Mucosa of descending colon (tissue), 3 donors: Measurements from ENCODE around the gene SWI5. TPM values are rescaled to one million over a fixed set of nuclear protein-coding genes. Genes with fewer than 3 reads are reported as not detected.

ENCODE experiments used
- microRNA-seq: library from miRNA; unstranded; fragments of <30 nt; microRNA quantifications from one replicate; pipeline ENCODE4, GENCODE V29; 2019
- total RNA-seq, 3 donors: library from RNA; stranded (reverse); fragmentation: NEBNext Ultra II Directional in 2 of 3; extraction: Animal tissue kit (Norgen Biotek cat#: 25700) in 2 of 3; gene quantifications; one replicate each; pipeline versions ENCODE4 v1.2.1 to v1.2.4, GENCODE V29; 2021 to 2023
- donor health status: DM: no; HTN: no; CAD: no; lungs with moderate emphysema.
- donor health status: DM: no; HTN: no; CAD: no.
- donor health status: DM: no; HTN: yes; CAD: no.

The SWI5 gene
- total RNA-seq, 3 donors from 2014 or later, result 10.6 to 13.8 (median 11.5) TPM

Small RNA genes within 50 kb of the gene (microRNA-seq; reads per million reads assigned to microRNA genes)
- gene MIR199B, result 1,161 reads per million, percentile 84 among the genes with 10 or more reads in this experiment
- not detected for gene MIR3154

Other genes with a start within 250 kb of the SWI5 start
- 10 to 100 TPM; 10.4 to 12.6 (median 11.9) TPM for gene NAIF1, start 209.0 kb upstream of the SWI5 start, total RNA-seq
- 10 to 100 TPM; 19.1 to 27.3 (median 21.3) TPM for gene SLC25A25, start 208.0 kb upstream of the SWI5 start, total RNA-seq
- 10 to 100 TPM; 65.3 to 99.7 (median 90.6) TPM for gene PTGES2, start 148.5 kb upstream of the SWI5 start, total RNA-seq
- gene LCN2, start 126.8 kb upstream of the SWI5 start, total RNA-seq, result 100 to 1,000 TPM in 1 of 3 donors, 10 to 100 TPM in 2; 16.8 to 456 (median 20.5) TPM
- gene BBLN, start 116.0 kb upstream of the SWI5 start, total RNA-seq, result 10 to 100 TPM; 33.7 to 46.8 (median 37.6) TPM
- 100 to 1,000 TPM in 2 of 3 donors, 10 to 100 TPM in 1; 88.0 to 176 (median 105) TPM for gene CIZ1, start 84.7 kb upstream of the SWI5 start, total RNA-seq
- gene DNM1, start 72.9 kb upstream of the SWI5 start, total RNA-seq, result 10 to 100 TPM in 1 of 3 donors, 1 to 10 TPM in 2; 4.0 to 19.0 (median 6.7) TPM
- 100 to 1,000 TPM in 1 of 3 donors, 10 to 100 TPM in 2; 90.3 to 118 (median 96.5) TPM for gene GOLGA2, start 269 bp upstream of the SWI5 start, total RNA-seq
- gene TRUB2, start 46.2 kb downstream of the SWI5 start, total RNA-seq, result 10 to 100 TPM; 18.8 to 27.5 (median 24.3) TPM
- 10 to 100 TPM; 43.2 to 63.9 (median 59.1) TPM for gene COQ4, start 46.6 kb downstream of the SWI5 start, total RNA-seq
- gene SLC27A4, start 64.3 kb downstream of the SWI5 start, total RNA-seq, result 10 to 100 TPM; 36.5 to 46.8 (median 39.9) TPM
- gene URM1, start 95.1 kb downstream of the SWI5 start, total RNA-seq, result 10 to 100 TPM; 49.3 to 57.9 (median 51.8) TPM
- 10 to 100 TPM in 2 of 3 donors, 1 to 10 TPM in 1; 4.1 to 20.9 (median 11.5) TPM for gene CERCAM, start 144.6 kb downstream of the SWI5 start, total RNA-seq
- 10 to 100 TPM; 17.1 to 26.1 (median 19.4) TPM for gene ODF2, start 179.7 kb downstream of the SWI5 start, total RNA-seq
- 10 to 100 TPM; 25.7 to 35.0 (median 28.0) TPM for gene GLE1, start 228.4 kb downstream of the SWI5 start, total RNA-seq